CD4-positive, alpha-beta T cell treated with Interleukin-17A for 1 hour (primary cell): ENCODE results near the gene MED27.

Experiments used
- DNase-seq: peaks from one replicate; pipeline ENCODE4 v3.0.0-alpha.2; 2020

The MED27 gene

DNA sequence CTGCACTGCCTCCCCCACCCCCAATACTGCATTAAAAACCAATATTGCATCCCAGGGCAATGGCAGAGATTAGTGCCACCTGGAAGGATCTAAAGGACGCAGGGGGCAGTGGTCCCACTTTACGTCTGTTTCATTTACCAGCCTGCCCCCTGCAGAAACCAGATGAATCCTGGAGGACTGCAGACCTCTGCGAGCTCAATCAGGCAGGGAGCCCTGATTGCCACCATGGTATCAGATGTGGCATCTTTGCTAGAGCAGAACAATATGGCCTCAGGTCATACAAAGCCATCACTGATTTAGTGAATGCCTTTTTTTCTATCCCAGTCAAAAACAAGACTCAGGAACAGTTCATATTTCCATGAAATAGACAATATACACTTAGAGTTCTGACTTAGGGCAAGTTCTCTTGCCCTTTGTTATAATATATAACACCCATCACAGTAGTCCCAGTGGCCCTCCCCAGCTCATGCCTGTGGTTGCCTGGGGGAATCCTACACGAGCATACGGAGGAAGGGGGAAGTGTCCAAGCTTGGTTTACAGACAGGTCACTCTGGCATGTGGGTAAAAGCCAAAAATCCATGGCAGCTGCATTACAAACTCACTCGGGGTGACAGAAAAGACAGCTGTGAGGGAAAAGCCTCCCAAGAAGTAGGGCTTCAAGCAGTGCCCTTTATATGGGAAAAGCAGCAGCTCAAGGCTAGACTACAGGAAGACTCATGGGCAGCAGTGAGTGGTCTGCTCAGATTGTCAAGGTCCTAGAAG, 85.1 kb downstream of the MED27 start:
- DNase-seq: no peak

DNA sequence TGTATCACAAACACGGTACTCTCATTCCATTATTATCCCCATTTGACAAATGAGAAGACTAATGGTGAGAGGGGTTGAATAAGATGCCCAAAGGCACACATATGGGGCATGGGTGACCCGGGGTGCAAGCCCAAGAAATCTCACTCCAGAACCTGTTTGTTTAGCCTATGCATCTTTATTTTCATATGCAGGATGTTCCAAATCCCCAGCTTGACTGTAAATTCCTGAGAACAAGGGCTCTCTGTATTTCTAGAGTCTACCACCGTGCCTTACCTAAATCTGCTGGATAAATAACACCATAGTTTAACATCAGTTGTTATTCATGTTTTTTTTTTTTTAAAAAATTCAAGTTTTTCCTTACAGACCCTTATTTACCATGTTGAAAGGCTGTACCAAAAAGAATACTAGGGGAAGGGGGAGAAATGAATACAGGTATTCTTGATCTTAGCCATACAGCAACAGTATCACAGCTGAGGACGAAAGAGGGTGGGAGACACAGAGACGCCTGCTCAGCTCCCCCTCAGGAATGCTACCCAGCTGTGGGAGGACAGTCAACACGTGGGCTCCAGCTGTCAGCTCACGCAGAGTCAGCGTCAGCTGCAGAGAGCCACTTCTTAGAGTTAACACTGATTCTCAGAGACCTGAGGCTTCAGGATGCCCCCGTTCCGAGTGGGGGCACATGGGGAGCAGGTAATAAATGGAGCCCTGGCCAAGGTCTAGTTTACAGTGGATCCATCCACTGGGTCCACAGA, 86.6 kb downstream of the MED27 start:
- DNase-seq: no peak

DNA sequence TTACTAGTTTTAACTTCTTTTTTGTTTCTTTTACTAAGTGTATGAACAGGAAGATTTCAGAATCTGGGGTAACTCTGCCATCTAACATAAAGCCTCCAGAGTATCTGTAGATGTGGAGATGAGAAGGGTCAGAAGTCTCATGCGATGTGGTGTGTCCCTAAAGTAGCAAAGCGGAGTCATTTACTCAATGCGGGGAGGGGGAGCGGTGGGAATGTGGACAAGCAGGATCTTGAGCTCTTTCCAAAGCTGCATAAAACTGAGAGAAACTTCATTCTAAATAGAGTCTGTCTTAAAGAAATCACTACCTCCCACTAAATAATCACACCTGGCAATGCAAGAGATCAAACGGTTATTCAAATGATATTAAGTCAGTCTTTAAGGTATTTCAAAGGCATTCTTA, 92.4 kb downstream of the MED27 start:
- no peak for DNase-seq

DNA sequence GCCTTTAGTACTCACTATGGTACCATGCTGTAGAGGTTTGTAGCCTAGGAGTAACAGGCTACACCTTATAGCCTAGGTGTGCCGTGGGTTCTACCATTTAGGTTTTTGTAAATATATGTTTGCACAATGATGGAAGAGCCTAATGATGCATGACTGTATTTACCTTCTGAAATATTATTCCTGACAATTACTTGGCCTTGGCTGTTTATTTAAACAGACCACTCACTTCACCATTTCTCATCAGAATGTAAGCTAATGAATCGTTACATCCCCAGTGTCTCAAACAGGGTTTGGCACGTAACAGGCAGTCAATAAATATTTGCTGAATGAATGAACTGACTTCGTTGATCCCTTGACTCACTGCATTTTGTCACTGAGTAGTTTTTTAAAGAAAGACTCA, 93.1 kb downstream of the MED27 start:
- DNase-seq: no peak

DNA sequence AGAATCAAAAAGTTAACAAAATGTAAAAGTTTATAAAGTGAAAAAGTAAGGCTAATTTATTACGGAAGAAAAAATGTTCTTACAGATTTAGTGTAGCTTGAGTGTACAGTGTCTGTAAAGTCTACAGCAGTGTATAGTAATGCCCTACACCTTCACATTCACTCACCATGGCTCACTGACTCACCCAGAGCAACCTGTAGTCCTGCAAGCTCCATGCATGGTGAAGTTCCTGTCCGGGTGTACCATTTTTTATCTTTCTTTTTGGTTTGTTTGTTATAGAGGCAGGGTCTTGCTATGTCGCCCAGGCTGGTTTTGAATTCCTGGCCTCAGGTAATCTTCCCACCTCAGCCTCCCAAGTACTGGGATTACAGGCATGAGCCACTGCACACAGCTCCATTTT, 93.6 kb downstream of the MED27 start:
- DNase-seq: no peak

DNA sequence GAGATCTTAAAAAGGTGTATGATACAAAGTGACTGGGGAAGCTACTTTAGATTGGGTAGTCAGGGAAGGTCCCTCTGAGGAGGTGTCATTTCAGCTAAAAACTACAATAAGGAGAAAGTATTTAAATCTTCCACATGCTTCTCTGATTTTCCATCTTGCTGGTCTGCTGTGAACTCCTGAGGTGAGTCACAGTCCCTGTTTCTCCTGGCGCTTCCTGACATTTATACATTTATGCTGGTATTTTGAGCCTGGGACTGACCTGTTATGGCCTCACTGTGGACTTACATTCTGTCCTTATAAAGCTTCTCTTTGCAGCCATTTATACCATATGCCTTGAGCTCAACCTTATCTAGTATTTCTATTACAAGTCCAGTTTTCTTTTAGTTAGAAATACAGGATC, 95.1 kb downstream of the MED27 start:
- no peak for DNase-seq

DNA sequence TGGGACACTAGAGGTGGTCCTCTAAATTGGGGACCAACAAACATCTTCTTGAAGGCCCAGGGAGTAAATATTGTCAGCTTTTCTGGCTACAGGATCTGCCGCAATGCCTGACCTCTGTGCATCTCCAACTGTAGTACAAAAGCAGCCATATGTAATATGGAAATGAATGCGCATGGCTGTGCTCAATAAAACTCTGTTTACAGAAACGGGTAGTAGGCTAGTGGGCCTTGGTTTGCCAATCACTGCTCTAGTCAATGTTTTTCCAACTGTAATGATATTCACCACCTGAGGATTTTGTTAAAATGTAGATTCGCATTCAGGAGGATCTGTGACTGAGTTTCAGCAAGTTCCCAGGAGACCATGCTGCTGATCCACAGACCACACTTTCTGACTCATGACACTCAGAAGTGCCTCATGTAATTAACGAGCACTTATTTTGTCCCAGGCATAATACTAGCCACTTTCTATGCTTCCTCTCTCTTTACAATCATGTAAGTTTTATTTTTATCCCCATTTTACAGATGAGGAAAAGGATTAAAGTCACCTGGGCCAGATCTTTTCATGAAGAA, 96.9 kb downstream of the MED27 start:
- no peak for DNase-seq

DNA sequence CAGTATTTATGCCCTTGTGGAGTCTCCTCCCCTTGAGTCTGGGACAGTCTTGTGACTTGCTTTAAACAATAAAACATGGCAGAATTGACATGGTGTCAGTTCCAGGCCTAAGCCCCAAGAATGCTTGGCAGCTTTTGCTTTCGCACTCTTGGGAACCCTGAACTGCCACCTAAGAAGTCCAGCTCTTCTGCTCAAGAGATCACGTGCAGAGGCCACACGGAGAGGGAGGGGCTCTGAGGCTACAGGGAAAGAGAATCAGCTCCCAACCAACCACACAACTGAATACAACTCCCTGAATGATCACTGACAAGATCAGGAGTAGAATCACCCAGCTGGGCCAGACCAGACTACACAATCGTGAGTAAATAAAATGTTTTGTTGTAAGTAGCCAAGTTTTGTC, 97.6 kb downstream of the MED27 start:
- no peak for DNase-seq

DNA sequence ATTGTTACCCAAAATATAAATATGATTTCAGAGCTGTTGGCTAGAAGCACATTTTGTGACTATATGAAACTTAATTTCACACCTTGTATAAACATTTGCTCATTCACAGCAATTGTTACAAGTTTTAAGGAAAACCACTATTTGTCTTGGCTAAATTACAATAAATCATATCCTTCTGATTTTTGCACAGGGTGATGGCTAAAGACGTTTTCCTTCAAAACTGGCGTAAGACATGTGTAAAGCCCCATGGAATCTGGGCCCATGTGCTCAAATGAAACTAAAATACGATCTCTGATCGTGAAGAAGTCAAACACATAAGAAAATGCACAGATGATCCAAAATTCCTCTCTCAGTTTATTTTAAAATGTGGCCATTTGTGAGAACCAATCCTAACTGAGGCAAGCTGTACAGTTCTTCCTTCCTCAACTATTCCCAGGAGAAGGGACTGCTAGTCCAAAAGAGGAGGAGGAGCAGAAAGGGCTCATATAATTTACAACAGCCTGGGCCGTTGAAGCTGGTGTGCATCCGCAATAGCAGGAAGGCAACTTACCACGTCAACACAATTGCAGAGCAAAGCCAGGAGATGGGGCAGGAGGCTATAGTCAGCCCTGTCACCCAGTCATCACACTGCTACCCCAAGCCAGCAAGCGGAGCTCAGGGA, 98.4 kb downstream of the MED27 start:
- no peak for DNase-seq

DNA sequence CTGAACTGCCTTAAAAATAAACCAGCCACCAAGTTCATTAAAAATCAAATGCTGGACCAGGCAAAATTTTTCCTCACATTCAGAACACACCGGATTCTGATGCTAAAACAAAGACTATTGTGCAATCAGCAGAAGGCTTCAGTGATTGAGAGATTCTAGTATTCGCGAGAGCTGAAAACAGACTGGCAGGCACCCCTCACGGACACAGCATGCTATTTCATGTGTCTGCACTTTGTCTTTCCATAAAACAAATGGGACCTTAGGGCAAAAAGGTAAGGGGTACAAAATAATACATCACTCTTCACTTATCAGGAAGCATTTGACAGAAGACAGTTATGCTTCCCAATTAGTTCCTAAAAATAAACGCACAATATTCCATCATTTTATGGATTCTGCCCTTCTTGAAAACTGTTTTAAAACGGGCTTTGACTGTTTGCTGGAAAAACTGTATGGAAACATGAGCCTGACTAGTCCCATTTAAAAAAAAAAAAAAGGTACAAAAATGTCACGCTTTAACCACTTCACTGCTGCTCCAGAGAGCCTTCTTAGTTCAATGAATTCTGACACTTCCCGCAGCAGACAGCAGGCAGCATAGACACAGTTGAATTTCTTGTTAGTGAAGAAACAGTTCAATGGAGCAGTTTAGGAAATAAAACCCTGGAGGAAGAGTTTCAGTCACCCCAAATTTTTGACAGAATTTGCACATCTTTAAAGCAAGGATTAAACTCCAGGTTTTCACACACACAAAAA, 99.2 kb downstream of the MED27 start:
- no peak for DNase-seq

DNA sequence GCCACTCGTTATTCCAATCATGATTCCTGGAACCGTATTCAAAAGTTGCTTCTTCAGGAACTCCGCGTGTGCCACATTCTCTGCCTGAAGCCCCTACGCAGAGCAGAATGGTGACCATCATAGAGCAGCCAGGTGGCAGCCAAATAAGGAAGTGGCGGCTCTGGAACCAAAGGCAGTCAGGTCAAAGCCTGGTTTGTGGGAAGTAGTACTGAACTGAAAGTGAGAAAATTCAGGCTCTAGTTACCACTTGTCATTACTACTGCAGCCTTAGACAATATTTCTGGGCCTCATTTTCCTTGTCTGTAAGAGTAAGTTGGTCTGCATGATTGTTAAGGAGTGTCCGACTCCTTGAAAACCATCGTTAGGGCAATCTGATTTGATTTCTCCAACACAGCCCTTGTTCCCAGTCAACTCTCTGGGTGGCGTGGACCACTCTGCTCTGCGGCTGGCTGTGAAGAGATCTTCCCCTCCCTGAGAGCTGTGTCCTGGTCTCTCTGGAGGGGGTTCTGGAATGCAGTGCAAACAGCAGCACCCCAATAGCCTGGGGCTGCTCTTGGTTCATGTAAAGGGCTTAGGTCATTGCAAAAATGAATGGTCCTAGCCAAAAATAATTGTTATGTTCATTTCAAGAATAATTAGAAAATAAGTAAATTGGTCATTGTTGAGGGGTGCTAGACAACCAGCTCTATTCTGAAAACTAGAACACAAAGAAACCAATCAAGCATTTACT, 102.4 kb downstream of the MED27 start:
- no peak for DNase-seq

DNA sequence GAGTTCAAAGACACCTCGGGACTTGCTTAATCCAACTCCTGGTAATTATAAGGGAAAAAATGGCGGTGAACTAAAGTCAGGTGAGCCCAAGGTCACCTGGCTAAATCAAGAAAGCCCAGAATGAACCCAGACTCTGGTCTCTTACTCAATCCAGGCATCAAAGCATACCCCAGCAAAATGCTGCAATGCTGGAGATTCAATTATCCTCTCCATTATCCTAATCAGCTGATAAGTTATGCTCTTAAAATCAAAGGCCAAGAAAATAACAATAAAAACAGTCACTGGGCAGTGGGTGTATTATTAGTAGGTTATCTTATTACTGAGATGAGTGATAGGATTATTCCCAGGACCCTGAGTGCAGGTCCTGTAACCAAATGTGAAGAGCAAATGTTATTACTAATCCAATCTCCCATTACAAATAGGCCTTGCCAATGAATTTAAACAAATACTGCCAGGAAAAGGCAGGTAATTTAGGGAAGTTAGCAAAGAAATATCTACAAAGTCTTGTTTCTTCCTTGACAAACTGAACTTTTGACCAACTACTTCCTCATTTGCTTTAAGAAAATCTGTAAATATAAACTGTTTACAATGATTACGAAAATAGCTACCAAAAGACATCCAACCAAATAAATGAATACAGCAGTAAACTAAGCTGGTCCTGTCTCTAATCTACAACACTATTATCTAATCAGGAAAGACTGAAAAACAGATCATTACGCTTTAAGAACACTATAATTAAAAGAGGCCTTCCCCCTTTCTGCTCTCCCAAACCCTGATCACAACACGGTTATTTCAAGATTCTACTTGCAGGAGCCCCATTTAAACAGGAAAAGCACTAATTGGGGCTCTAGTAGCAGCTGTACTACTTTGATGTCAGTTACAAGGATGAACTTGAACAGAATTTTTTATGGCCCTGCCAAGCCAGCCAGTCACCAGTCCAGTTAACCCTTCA, 103.2 kb downstream of the MED27 start:
- no peak for DNase-seq

DNA sequence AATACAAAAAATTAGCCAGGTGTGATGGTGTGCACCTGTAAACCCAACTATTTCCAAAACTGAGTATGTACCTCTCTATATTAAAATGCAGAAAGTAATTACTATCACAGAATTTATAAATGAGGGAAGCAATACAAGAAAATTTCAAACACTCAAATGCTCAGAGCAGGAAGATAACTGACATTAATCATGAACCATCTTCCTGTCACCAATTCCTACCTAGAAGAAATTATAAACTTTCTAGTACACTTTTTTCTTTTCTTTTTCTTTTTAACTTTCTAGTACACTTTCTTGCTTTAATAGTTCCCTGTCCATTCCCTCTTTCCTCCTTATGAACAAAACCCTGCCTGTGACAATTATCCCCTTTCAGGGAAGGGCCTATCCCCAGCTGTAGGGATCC, 106.8 kb downstream of the MED27 start:
- no peak for DNase-seq

DNA sequence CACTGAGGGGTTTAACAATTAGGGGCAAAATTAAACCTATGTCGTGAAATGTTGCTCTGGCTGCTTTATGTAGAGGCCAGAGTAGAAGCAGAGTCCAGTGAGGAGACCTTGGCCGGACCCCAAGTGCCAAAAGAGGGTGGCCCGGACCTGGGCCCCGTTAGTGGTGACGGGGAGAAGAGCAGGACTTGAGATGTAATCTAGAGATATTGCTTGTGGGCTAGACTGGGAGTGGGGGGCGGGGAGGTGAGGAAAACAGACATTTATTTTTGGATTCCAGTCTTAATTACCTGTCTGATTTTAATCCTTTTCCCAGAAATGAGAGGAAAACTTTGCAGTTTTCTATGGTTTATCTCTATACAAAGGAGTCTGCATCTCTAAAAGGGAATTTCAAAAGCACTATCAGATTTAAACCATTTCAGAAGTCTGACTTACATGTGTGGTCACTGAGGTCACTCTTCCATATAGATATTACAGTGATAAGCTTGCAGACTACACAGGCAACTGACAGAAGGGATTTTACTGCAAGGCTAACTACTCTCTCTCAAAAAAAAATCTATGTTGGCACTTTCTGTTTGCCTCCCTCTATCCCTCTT, 108.1 kb downstream of the MED27 start:
- no peak for DNase-seq

DNA sequence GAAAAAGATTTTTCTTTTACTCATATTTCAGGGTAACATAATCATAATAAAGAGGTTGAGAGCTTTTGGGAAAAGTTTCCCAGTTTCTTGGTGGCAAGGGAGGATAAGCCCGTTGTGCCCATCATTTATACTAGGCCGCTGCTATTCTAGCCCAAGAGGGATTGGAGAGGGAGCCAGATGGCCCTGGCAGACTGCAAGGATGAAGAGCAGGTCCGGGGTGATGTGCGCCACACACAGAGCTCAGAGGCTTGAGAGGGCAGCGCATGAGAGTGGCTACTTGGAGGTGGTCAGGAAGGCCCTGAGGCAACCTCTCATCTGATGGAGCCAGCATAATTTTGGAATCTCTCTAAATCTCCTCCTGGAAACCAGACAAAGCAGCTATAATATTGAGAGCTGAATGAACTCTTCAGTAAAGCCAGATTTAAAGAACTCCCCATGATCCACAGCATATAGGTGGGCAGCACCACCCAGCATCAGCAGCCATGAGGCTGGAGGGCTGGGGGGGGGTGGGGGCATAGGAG, 110.1 kb downstream of the MED27 start:
- no peak for DNase-seq

DNA sequence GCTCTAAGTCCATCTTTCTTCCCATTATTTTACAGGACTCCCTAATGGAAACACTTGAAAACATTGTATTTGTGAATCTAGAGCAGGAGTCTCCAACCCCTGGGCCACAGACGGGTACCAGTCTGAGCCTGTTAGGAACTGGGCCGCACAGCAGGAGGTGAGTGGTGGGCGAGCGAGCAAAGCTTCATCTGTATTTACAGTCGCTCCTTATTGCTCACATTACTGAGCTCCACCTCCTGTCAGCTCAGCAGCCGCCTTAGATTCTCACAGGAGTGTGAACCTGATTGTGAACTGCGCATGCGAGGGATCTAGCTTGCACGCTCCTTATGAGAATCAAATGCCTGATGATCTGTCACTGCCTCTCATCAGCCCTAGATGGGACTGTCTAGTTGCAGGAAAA, 111.0 kb downstream of the MED27 start:
- no peak for DNase-seq

DNA sequence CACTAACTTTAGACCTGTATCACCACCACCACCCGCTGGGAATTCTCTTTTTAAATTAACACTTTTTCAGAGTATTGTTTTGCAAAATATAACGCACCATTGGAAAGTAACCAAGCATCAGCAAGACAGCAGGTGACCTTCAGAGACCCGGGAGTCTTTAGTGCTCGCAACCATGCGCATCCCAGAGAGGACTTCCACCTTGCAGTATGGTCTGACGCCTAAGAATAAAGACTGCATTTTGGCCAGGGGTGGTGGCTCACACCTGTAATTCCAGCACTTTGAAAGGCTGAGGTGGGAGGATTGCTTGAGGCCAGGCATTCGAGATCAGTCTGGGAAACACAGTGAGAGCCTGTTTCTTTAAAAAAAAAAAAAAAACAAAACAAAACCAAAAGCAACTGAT, 113.8 kb downstream of the MED27 start:
- DNase-seq: no peak

DNA sequence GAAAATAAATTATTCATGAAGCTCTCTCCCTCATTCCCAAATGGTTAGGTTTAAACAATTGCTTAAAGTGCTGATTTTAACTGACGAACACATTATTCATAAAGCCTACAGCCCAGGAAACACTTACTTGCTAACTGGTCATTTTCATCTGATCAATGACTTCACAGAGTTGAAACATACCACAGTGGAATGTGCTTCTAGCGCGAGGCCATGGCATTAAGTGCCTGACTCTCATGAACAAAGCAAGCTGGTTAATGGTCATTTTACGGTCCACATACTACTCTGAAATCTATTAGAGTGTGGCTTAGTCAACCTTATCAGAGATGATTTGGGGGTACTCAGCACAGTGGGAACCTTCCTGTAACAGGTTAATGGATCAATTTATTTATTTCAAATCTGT, 114.6 kb downstream of the MED27 start:
- DNase-seq: no peak

DNA sequence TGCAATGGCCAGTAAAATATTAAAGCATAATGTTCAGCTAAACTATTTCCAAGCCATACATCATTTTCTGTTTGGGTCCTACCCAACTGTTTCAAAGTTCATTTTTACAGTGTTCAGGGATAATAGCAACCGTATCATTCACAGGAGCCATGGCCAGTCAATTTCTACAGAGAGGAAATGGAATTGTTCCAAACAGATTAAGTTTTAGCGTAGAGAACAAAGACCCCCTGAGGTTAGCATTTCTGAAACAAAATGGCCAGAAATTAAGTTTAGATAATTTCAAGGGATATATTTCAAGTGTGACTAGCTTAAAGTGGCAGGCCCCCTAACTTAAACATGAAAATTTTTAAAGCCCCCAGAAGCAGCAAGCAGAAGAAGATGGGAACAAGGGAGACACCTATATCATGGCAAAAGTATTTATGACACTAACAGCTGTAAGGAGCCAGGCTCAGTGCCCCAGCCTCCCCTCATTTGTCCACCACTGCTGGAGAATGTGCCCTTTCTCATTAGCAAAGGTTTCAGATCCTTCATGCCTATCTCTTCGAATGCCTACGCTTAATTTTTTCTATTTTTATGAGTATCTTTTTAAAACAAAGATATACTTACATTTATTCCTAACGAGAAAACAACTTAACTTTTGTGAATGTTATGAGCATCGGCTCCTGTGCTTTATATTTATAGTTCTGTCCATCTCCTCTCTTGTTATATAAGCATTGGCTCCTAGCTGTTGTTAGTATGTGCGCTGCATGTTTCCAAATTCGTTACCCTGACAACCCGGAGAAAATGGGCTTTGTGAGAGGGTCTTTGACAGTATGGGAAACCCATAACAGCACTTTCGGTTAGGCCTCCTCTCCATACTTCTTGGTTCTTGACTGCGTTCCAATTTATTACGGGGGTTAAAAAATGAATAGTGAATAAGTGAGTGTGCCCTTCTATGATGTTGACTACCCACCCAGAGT, 116.3 kb downstream of the MED27 start:
- no peak for DNase-seq
